LNCAP (cell line): ENCODE results near the gene CDC25B.

ENCODE experiments used
- TF ChIP-seq, protein P1 (sequence below): fragments of 450-650 bp; IDR thresholded peaks from 2 replicates; pipeline ENCODE4 v1.5.1; 2017; ENCODE audit warnings: mild to moderate bottlenecking

The CDC25B gene

GRCh38 chr20:3846740-3847428 is 50.8 kb downstream of the CDC25B start, which contains the start of gene MAVS:
TSS of gene MAVS (plus strand) at chr20:3846834. CDS start at chr20:3854625, 7,791 bp downstream.
- TF ChIP-seq, protein P1, sequence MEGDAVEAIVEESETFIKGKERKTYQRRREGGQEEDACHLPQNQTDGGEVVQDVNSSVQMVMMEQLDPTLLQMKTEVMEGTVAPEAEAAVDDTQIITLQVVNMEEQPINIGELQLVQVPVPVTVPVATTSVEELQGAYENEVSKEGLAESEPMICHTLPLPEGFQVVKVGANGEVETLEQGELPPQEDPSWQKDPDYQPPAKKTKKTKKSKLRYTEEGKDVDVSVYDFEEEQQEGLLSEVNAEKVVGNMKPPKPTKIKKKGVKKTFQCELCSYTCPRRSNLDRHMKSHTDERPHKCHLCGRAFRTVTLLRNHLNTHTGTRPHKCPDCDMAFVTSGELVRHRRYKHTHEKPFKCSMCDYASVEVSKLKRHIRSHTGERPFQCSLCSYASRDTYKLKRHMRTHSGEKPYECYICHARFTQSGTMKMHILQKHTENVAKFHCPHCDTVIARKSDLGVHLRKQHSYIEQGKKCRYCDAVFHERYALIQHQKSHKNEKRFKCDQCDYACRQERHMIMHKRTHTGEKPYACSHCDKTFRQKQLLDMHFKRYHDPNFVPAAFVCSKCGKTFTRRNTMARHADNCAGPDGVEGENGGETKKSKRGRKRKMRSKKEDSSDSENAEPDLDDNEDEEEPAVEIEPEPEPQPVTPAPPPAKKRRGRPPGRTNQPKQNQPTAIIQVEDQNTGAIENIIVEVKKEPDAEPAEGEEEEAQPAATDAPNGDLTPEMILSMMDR: no peak

DNA sequence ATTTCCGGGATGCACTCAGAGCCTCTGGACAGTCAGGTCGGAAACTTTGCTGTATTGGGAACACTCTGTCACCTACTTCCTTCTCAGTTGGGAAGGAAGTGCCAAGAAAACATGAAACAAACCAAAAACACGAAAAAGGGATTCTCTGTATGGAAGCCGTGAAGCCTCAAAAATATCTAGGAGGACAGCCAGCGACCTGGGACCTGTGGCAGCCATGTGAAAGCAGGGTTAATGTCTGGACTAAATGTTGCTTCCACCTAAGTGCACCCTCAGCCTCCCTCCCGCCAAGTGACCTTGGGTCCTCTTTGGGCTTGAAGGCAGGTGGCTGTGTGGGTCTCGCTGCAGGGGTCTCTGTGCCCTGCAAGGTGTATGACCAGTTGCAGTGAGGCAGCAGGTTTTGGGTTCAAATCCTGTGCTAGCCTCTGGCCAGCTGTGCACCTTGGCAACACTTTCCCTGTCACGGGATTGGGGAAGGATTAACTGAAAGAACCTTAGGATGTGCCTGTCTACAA is 51.4 kb downstream of the CDC25B start:
- TF ChIP-seq, protein P1: no peak

DNA sequence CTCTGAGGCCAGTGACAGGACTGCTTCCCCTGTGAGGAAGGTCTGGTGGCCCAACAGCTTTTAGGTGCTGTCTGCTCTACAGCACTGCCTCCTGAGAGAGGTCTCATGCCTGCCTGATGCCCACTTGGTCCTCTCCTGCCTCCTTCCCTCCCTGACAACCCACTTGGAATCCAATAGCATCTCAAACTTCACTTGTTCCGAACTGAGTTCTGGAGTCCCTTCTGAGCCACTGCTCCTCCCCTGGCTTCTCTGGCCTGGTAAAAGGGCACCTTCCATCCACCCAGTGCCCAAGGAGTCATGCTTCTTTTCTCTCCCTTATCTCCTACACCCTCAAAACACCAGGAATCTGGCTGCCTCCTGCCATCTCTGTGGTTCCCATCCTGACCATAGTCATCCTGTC is 52.5 kb downstream of the CDC25B start:
- TF ChIP-seq, protein P1: no peak

DNA sequence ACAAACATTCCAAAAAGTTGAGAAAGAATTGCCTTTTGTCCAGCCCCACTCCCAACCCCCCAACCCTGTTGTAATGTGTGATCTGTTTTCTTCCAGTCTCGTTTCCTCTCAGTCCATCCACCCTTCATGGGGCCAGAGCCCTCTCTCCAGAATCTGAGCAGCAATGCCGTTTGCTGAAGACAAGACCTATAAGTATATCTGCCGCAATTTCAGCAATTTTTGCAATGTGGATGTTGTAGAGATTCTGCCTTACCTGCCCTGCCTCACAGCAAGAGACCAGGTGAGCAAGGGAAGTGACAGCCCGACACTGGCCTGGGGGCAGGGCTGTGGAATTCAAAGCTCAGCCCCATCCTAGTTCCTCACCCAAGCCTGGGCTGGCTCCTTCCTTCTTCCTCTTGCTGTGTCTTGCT is 58.4 kb downstream of the CDC25B start:
- TF ChIP-seq, protein P1: no peak
